Small intestine (tissue), 7 donors: Measurements from ENCODE around the gene CACNB1. TPM values are rescaled to one million over a fixed set of nuclear protein-coding genes. Genes with fewer than 3 reads are reported as not detected.
A peak's percentile ranks its signal among the peaks of the same experiment; 100 is the strongest.
"Not testable (repeated sequence)": the region's sequence is repeated elsewhere in the genome, so short reads cannot be mapped to it uniquely, and the experiment has no call there.

ENCODE experiments used
- DNase-seq, 2 donors: peaks; one replicate each; pipeline versions ENCODE4 v3.0.0 to v3.0.0-alpha.2; 2013
- FAIRE-seq: peaks from 2 replicates; lab custom pipeline; 2012; peaks lifted over from hg19 to GRCh38; lab: Jason Lieb, UNC
- H3K27ac ChIP-seq, 3 donors: one replicate each; pipeline ENCODE4 v1.5.1; 2013; ENCODE audit warnings: low read length in 2 of 3, mild to moderate bottlenecking in 2 of 3, control low read depth in 1 of 3, inconsistent platforms in 1 of 3, low read depth in 1 of 3, moderate library complexity in 1 of 3
- H3K27me3 ChIP-seq, 3 donors: one replicate each; pipeline ENCODE4 v1.6.1; 2013; ENCODE audit warnings: low read length in 3 of 3, inconsistent platforms in 1 of 3; ENCODE audit not compliant: control insufficient read depth in 3 of 3, insufficient read depth in 3 of 3
- H3K36me3 ChIP-seq, 3 donors: one replicate each; pipeline ENCODE4 v1.6.1; 2013; ENCODE audit warnings: low read length in 3 of 3, inconsistent platforms in 1 of 3, low read depth in 1 of 3, mild to moderate bottlenecking in 1 of 3, moderate library complexity in 1 of 3; ENCODE audit not compliant: control insufficient read depth in 3 of 3, insufficient read depth in 2 of 3
- H3K4me1 ChIP-seq, 3 donors: one replicate each; pipeline ENCODE4 v1.6.1; 2013; ENCODE audit warnings: low read length in 2 of 3, inconsistent platforms in 1 of 3, low read depth in 1 of 3, mild to moderate bottlenecking in 1 of 3, moderate library complexity in 1 of 3; ENCODE audit not compliant: control insufficient read depth in 3 of 3, insufficient read depth in 2 of 3
- H3K4me3 ChIP-seq, 3 donors: one replicate each; pipeline ENCODE4 v1.5.1; 2013; ENCODE audit warnings: low read length in 3 of 3, control low read depth in 1 of 3, inconsistent platforms in 1 of 3, low read depth in 1 of 3, mild to moderate bottlenecking in 1 of 3, moderate library complexity in 1 of 3
- H3K9me3 ChIP-seq, 2 donors: one replicate each; pipeline ENCODE4 v1.6.1; 2013; ENCODE audit warnings: low read depth in 1 of 2, low read length in 1 of 2; ENCODE audit not compliant: control insufficient read depth in 2 of 2, insufficient read depth in 1 of 2
- WGBS, 3 donors: extraction: QIAGEN DNeasy Blood & Tissue Kit; methylation state at CpG; one replicate each; pipeline ENCODE4 v1.1.7; 2013; 5-methylcytosine and 5-hydroxymethylcytosine counted together
- polyA plus RNA-seq, 4 donors: library from polyadenylated mRNA; stranded (reverse) in 3 of 4; unstranded in 1 of 4; fragments of 200-250 nt in 3 of 4; fragments of 120-200 nt in 1 of 4; gene quantifications; one replicate each; pipeline versions ENCODE4 v1.2.1 to v1.2.3, GENCODE V29; 2013
- donor health status: healthy with polysubstance abuse.
- donor health status: control.
- donor health status: control.
- donor health status: Bipolar disorder and iron deficiency.
- donor health status: healthy.

Gene CACNB1
- polyA plus RNA-seq, 4 donors: 0.45 to 3.7 (median 1.5) TPM

- H3K4me3 ChIP-seq: no peak overlapping the region
- H3K27me3 ChIP-seq: no peaks in the 10 kb centered on the region
- FAIRE-seq: no peak
- 82 to 89% (median 86%) methylated on average over 13 of the region's 13 CpGs for WGBS, 3 donors
- no peaks in the 10 kb centered on the region for H3K9me3 ChIP-seq
- no peak for DNase-seq
- no peaks in the 10 kb centered on the region for H3K4me1 ChIP-seq
- no peak overlapping the region for H3K27ac ChIP-seq
- no peaks in the 10 kb centered on the region for H3K36me3 ChIP-seq
Observed at GRCh38 chr17:39138431-39139160, 58.9 kb downstream of the CACNB1 start.

- Histone ChIP-seq H3K27ac (no peak overlapping the region), H3K36me3 (no peaks in the 10 kb centered on the region), H3K4me3 (no peak overlapping the region), H3K27me3 (no peaks in the 10 kb centered on the region), H3K4me1 (no peaks in the 10 kb centered on the region), H3K9me3 (no peaks in the 10 kb centered on the region)
- no peak for FAIRE-seq
- WGBS, 3 donors: 75 to 89% (median 81%) methylated on average over 6 of the region's 6 CpGs
- DNase-seq: no peak
Observed at GRCh38 chr17:39134878-39135277, 62.6 kb downstream of the CACNB1 start.

- FAIRE-seq: no peak
- H3K4me1 ChIP-seq: no peaks in the 10 kb centered on the region
- no peak overlapping the region for H3K4me3 ChIP-seq
- WGBS, 3 donors: 73 to 74% (median 74%) methylated on average over 7 of the region's 7 CpGs
- no peak for DNase-seq
- H3K36me3 ChIP-seq: no peaks in the 10 kb centered on the region
- no peaks in the 10 kb centered on the region for H3K27me3 ChIP-seq
- no peak overlapping the region for H3K27ac ChIP-seq
- no peaks in the 10 kb centered on the region for H3K9me3 ChIP-seq
Observed at GRCh38 chr17:39132192-39132610, 65.3 kb downstream of the CACNB1 start.

- FAIRE-seq: no peak
Observed at GRCh38 chr17:39131616-39132015, 65.9 kb downstream of the CACNB1 start.

GRCh38 chr17:39130205-39130604, 67.3 kb downstream of the CACNB1 start:
- no peaks in the 10 kb centered on the region for H3K27me3 ChIP-seq
- no peaks in the 10 kb centered on the region for H3K36me3 ChIP-seq
- FAIRE-seq (no peak), DNase-seq (no peak)
- H3K4me3 ChIP-seq: no peak overlapping the region
- H3K9me3 ChIP-seq: no peaks in the 10 kb centered on the region
- H3K27ac ChIP-seq: no peak overlapping the region
- H3K4me1 ChIP-seq: no peaks in the 10 kb centered on the region
- WGBS, 3 donors: 83 to 89% (median 88%) methylated on average over 3 of the region's 3 CpGs

More at GRCh38 chr17:39131616-39132015, 65.9 kb downstream of the CACNB1 start:
- H3K27me3 ChIP-seq: no peaks in the 10 kb centered on the region
- no peaks in the 10 kb centered on the region for H3K4me1 ChIP-seq
- no peak for DNase-seq
- 66 to 70% (median 69%) methylated on average over 6 of the region's 6 CpGs for WGBS, 3 donors
- no peaks in the 10 kb centered on the region for H3K36me3 ChIP-seq
- H3K9me3 ChIP-seq: no peaks in the 10 kb centered on the region
- H3K27ac ChIP-seq: peak overlapping the region in 1 of 3 donors; percentile 17
- H3K4me3 ChIP-seq: no peak overlapping the region

GRCh38 chr17:39129544-39129943, 67.9 kb downstream of the CACNB1 start:
- not testable (repeated sequence) for H3K9me3 ChIP-seq, H3K27ac ChIP-seq, H3K4me3 ChIP-seq, FAIRE-seq, DNase-seq, H3K27me3 ChIP-seq, H3K4me1 ChIP-seq, H3K36me3 ChIP-seq
- WGBS, 3 donors: 78 to 85% (median 83%) methylated on average over 6 of the region's 6 CpGs

- Histone ChIP-seq H3K27ac (no peak overlapping the region), H3K36me3 (no peaks in the 10 kb centered on the region), H3K27me3 (no peaks in the 10 kb centered on the region), H3K4me1 (no peaks in the 10 kb centered on the region), H3K9me3 (no peaks in the 10 kb centered on the region), H3K4me3 (no peak overlapping the region)
- DNase-seq (no peak), FAIRE-seq (no peak)
- WGBS, 3 donors: 66 to 79% (median 68%) methylated on average over 6 of the region's 6 CpGs
Observed at GRCh38 chr17:39126436-39126835, 71.0 kb downstream of the CACNB1 start.

- no peaks in the 10 kb centered on the region for H3K4me1 ChIP-seq
- no peak overlapping the region for H3K4me3 ChIP-seq
- no peak for FAIRE-seq
- no peaks in the 10 kb centered on the region for H3K9me3 ChIP-seq
- DNase-seq: no peak
- H3K27me3 ChIP-seq: no peaks in the 10 kb centered on the region
- H3K36me3 ChIP-seq: no peaks in the 10 kb centered on the region
- H3K27ac ChIP-seq: no peak overlapping the region
- WGBS, 3 donors: 90 to 91% (median 90%) methylated on average over 2 of the region's 2 CpGs
Observed at GRCh38 chr17:39125143-39125875, 72.2 kb downstream of the CACNB1 start.
